HG03175 (cell line): Measurements from ENCODE around the gene KCNB1.
"Not testable (repeated sequence)": the region's sequence is repeated elsewhere in the genome, so short reads cannot be mapped to it uniquely, and the experiment has no call there.

Source experiments
- ATAC-seq: cut with Tn5 transposase; IDR thresholded peaks from one replicate; pipeline ENCODE4 v1.9.1; 2021; ENCODE audit warnings: mild to moderate bottlenecking, moderate library complexity; ENCODE audit not compliant: unreplicated experiment

KCNB1 gene

GRCh38 chr20:49330701-49331615 lies 151.5 kb downstream of the KCNB1 start:
- no peak for ATAC-seq

GRCh38 chr20:49328790-49329189 lies 153.7 kb downstream of the KCNB1 start:
- no peak for ATAC-seq

- no peak for ATAC-seq
Observed at GRCh38 chr20:49326026-49326425, 156.4 kb downstream of the KCNB1 start.

GRCh38 chr20:49324306-49324705 lies 158.2 kb downstream of the KCNB1 start:
- no peak for ATAC-seq

- no peak for ATAC-seq
Observed at GRCh38 chr20:49323622-49324238, 158.7 kb downstream of the KCNB1 start.

GRCh38 chr20:49320460-49320859 lies 162.0 kb downstream of the KCNB1 start:
- ATAC-seq, result no peak

GRCh38 chr20:49319208-49319809 lies 163.2 kb downstream of the KCNB1 start:
- ATAC-seq, result no peak

GRCh38 chr20:49318430-49319207 lies 163.8 kb downstream of the KCNB1 start:
- no peak for ATAC-seq

- no peak for ATAC-seq
Observed at GRCh38 chr20:49318091-49318429, 164.4 kb downstream of the KCNB1 start.

GRCh38 chr20:49316704-49317103 lies 165.8 kb downstream of the KCNB1 start:
- ATAC-seq, result no peak

GRCh38 chr20:49315580-49315979 lies 166.9 kb downstream of the KCNB1 start:
- no peak for ATAC-seq

- ATAC-seq, result not testable (repeated sequence)
Observed at GRCh38 chr20:49314052-49314451, 168.4 kb downstream of the KCNB1 start.
